ENCODE measurements around the gene DCUN1D1. TPM values are rescaled to one million over a fixed set of nuclear protein-coding genes. Genes with fewer than 3 reads are reported as not detected.

Gene DCUN1D1
- total and polyA plus RNA-seq, 2 of the 8 experiments (the other 6 are each of a cell fraction or from before 2014, with no cell fraction given), result 6.8 to 70.3 TPM

DNA sequence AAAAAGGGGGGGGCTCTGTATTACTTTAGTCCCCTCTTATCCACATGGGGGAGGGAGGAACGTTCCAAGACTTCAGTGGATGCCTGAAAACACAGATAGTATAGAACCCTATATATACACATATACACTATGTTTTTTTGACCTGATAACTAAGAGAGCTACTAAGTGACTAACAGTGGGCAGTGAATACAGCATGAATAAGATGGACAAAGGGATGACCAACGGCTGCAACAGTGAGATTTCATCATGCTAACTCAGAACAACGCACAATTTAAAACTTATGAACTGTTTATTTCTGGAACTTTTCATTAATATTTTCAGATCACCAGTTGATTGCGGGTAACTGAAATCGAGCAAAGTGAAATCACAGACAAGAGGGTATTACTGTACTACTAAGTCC, 7.3 kb downstream of the DCUN1D1 start:
- Histone ChIP-seq H3K79me1 (ENCODE audit: low read depth, low read length) (peaks cover 3% of the 10 kb centered on the region), H3K4me1 (replicated peaks in 1 of 4; ENCODE audit: control insufficient read depth in 3 of 4, insufficient read depth in 4 of 4, low read length in 3 of 4) (peaks cover 0 to 3% (median 1%) of the 10 kb centered on the region in 4 experiments; a peak in 4 of 7 replicates), H2BK120ac (replicated peaks; ENCODE audit: low read depth, low read length) (no peak overlapping the region), H3K9me3 (ENCODE audit: insufficient read depth in 2 of 2, low read depth in 1 of 2, low read length in 1 of 2) (no peaks in the 10 kb centered on the region), H3K4me2 (ENCODE audit: insufficient read depth in 1 of 2, low read depth in 2 of 2, low read length in 2 of 2) (no peak overlapping the region), H3K79me2 (ENCODE audit: control insufficient read depth in 1 of 2, insufficient read depth in 2 of 2, low read length in 2 of 2) (peaks cover 9 to 97% of the 10 kb centered on the region in 2 experiments), H3K4me3 (ENCODE audit: extremely low read depth in 1 of 4, insufficient read depth in 2 of 4, low read depth in 3 of 4, low read length in 4 of 4) (no peak overlapping the region), H4K5ac (ENCODE audit: insufficient read length, low read depth, low read length) (no peak overlapping the region), H4K8ac (ENCODE audit: extremely low read depth, insufficient read depth, low read length) (no peak overlapping the region), H2BK15ac (ENCODE audit: low read length) (no peak overlapping the region), H2BK20ac (ENCODE audit: low read length) (no peak overlapping the region), H3K9ac (replicated peaks in 1 of 4; ENCODE audit: extremely low read depth in 1 of 4, low read depth in 3 of 4, low read length in 3 of 4) (no peak overlapping the region), H3K18ac (ENCODE audit: extremely low read depth, low read length) (no peak overlapping the region), H3K36me3 (ENCODE audit: control insufficient read depth in 2 of 4, insufficient read depth in 4 of 4, low read length in 3 of 4) (no peaks in the 10 kb centered on the region), H2BK12ac (ENCODE audit: low read depth, low read length) (no peak overlapping the region), H3K14ac (ENCODE audit: insufficient read length) (no peak overlapping the region), H2AFZ (ENCODE audit: low read length) (no peak overlapping the region), H4K91ac (replicated peaks; ENCODE audit: insufficient read length, low read length) (no peak overlapping the region), H3K23me2 (ENCODE audit: low read depth, low read length) (no peaks in the 10 kb centered on the region; the same call in 1 of the 2 replicates), H3K56ac (replicated peaks; ENCODE audit: insufficient read length, low read depth, low read length) (no peak overlapping the region), H2BK5ac (ENCODE audit: low read depth, low read length) (no peak overlapping the region), H3K27me3 (replicated peaks in 1 of 4; ENCODE audit: control insufficient read depth in 3 of 4, extremely low read depth in 1 of 4, insufficient read depth in 3 of 4, low read length in 3 of 4) (no peaks in the 10 kb centered on the region), H3K23ac (ENCODE audit: insufficient read length) (no peak overlapping the region), H2AK5ac (ENCODE audit: low read depth, low read length) (no peak overlapping the region), H3K4ac (replicated peaks; ENCODE audit: insufficient read length, low read depth, low read length) (no peak overlapping the region), H3K27ac (ENCODE audit: low read depth, low read length) (no peak overlapping the region), H4K20me1 (replicated peaks in 1 of 2; ENCODE audit: control insufficient read depth in 1 of 2, insufficient read depth in 2 of 2, low read length in 2 of 2) (no peaks in the 10 kb centered on the region)
- ChIA-PET CTCF (ENCODE audit: partially characterized antibody) (interaction anchor here (0.6 to 0.9 kb wide), 2 partner anchors 26 to 67 kb away, joined by 3 read pairs; no protein-coding TSS in a partner anchor), POLR2A (ENCODE audit: partially characterized antibody) (interaction anchor here (0.7 kb wide), 1 partner anchor 22 kb away, joined by 3 read pairs; no protein-coding TSS in a partner anchor)
- WGBS, 2 experiments (ENCODE audit: extremely low coverage in 1 of 2, insufficient coverage in 1 of 2, insufficient read length in 1 of 2, insufficient replicate concordance in 2 of 2, low coverage in 1 of 2, low lambda C conversion rate in 2 of 2, missing lambda C conversion rate in 1 of 2), result 89% methylated on average over 5 of the region's 5 CpGs; no CpG with 5 or more reads in 1 of the 2 experiments
- DNase-seq (ENCODE audit: low read depth in 1 of 2, low spot score in 2 of 2) (no peak), FAIRE-seq (no peak)
- TF ChIP-seq JUND (IDR thresholded peaks at IDR 0.05; ENCODE audit: low read length) (no peak), SIN3A (conservative IDR thresholded peaks at IDR 0.05 in 1 of 2, IDR thresholded peaks at IDR 0.05 in 1 of 2; ENCODE audit: low read depth in 1 of 2, low read length in 2 of 2) (no peak), CHD2 (IDR thresholded peaks at IDR 0.05; ENCODE audit: low read length) (no peak), EGR1 (IDR thresholded peaks at IDR 0.05; ENCODE audit: borderline replicate concordance, low read depth, low read length) (no peak), ZNF274 (IDR thresholded peaks at IDR 0.05; ENCODE audit: borderline replicate concordance, extremely low read depth, low read length) (no peak), BRCA1 (IDR thresholded peaks at IDR 0.05; ENCODE audit: low read depth, low read length) (no peak), EP300 (IDR thresholded peaks at IDR 0.05; ENCODE audit: borderline replicate concordance in 1 of 2, low read depth in 2 of 2, low read length in 2 of 2) (no peak), NANOG (IDR thresholded peaks at IDR 0.05; ENCODE audit: insufficient read depth, low read depth, low read length, poor library complexity, severe bottlenecking) (no peak), YY1 (IDR thresholded peaks at IDR 0.05; ENCODE audit: low read depth, low read length) (no peak), USF2 (IDR thresholded peaks at IDR 0.05; ENCODE audit: low read length) (no peak)
- TF ChIP-seq, protein P1, sequence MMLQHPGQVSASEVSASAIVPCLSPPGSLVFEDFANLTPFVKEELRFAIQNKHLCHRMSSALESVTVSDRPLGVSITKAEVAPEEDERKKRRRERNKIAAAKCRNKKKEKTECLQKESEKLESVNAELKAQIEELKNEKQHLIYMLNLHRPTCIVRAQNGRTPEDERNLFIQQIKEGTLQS (IDR thresholded peaks at IDR 0.05; ENCODE audit: insufficient read depth, low read depth, low read length), result no peak
